Activated naive CD4-positive, alpha-beta T cell treated with Interleukin-2 at 50 U/mL for 16 hours (primary cell): ENCODE results near the gene ACTA2.

Source experiments
- DNase-seq: peaks from one replicate; pipeline ENCODE4 v3.0.0-alpha.2; 2020

Gene ACTA2

GRCh38 chr10:88889559-88890337 is 62.8 kb downstream of the ACTA2 start:
- DNase-seq = no peak

DNA sequence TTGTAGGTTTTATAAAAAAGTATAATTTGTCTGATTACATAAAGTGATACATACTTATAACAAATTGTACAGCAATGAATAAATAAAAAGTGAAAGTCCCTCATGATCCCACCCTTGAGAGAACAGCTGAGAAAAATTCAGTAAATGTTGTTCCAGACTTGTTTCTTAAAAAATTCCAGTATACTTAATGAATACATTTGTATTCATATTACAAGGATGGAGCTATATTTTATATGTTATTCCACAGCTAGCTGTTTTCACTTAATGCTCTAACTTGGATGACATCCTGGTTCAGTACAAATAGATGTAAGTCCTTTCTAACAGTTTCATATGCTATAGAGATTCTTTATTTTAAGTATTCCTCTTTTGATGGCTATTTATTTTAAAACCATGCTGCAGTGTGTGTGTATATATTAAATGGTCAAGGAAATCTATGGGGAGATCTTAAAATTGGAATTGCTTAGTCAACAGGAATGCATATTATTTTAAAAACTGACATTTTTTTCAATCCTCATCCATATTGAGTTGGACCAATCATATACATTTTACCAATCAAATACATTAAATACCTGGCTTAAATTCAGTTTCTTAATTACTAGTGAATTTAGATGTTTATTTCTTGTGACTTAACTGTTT is 63.6 kb downstream of the ACTA2 start:
- DNase-seq = no peak

DNA sequence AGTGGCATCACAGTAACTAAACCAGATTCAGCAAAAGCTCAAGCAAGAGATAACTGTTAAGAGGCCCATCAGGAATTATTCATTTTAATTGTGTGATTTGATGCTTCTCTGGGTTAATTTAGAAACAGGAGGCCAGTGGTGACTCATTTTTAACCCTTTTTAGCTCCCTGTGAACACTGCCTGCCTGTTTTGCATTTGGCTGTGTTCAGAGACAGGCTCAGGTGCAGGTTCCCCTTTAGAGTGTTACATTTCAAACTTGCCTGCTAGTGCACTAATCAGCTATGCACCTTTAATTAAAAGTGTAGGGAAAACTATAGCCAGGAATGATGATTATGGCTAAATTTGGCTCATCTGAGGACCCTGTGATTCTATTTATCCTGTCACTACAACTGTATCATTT is 66.0 kb downstream of the ACTA2 start:
- DNase-seq = no peak
